C4-2B (cell line): ENCODE results near the gene SIRT2.

ENCODE experiments used
- ZFX ChIP-seq: fragments of 450-650 bp; IDR thresholded peaks from 2 replicates; pipeline ENCODE4 v1.6.1; 2017
- TF ChIP-seq, protein P1 (sequence below): fragments of 450-650 bp; conservative IDR thresholded peaks from 2 replicates; pipeline ENCODE4 v1.5.1; 2017; ENCODE audit warnings: mild to moderate bottlenecking

GRCh38 chr19:38944981-38945506 lies 45.6 kb upstream of the SIRT2 start:
- TF ChIP-seq, protein P1, sequence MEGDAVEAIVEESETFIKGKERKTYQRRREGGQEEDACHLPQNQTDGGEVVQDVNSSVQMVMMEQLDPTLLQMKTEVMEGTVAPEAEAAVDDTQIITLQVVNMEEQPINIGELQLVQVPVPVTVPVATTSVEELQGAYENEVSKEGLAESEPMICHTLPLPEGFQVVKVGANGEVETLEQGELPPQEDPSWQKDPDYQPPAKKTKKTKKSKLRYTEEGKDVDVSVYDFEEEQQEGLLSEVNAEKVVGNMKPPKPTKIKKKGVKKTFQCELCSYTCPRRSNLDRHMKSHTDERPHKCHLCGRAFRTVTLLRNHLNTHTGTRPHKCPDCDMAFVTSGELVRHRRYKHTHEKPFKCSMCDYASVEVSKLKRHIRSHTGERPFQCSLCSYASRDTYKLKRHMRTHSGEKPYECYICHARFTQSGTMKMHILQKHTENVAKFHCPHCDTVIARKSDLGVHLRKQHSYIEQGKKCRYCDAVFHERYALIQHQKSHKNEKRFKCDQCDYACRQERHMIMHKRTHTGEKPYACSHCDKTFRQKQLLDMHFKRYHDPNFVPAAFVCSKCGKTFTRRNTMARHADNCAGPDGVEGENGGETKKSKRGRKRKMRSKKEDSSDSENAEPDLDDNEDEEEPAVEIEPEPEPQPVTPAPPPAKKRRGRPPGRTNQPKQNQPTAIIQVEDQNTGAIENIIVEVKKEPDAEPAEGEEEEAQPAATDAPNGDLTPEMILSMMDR = no peak
- TF ChIP-seq ZFX = no peak
